ENCODE results near the gene ZNF286A.
"Not testable (repeated sequence)": the region's sequence is repeated elsewhere in the genome, so short reads cannot be mapped to it uniquely, and the experiment has no call there.

Gene ZNF286A

GRCh38 chr17:15733174-15733789 lies 33.7 kb downstream of the ZNF286A start:
- not testable (repeated sequence) for H3K9me3 ChIP-seq (ENCODE audit: control insufficient read depth, insufficient read depth, low read length); H3K36me3 ChIP-seq (ENCODE audit: insufficient read depth, low read length); H3K9ac ChIP-seq (ENCODE audit: low read depth, low read length); H3K4me1 ChIP-seq (ENCODE audit: insufficient read depth, low read length)

GRCh38 chr17:15736578-15736977 lies 37.0 kb downstream of the ZNF286A start:
- not testable (repeated sequence) for H3K9ac ChIP-seq (ENCODE audit: low read depth, low read length); H3K4me1 ChIP-seq (ENCODE audit: insufficient read depth, low read length); H3K9me3 ChIP-seq (ENCODE audit: control insufficient read depth, insufficient read depth, low read length); H3K36me3 ChIP-seq (ENCODE audit: insufficient read depth, low read length)

GRCh38 chr17:15738066-15738465 lies 38.5 kb downstream of the ZNF286A start:
- H3K9me3 ChIP-seq (ENCODE audit: control insufficient read depth, insufficient read depth, low read length): no peaks in the 10 kb centered on the region
- no peak overlapping the region for H3K9ac ChIP-seq (ENCODE audit: low read depth, low read length)
- no peaks in the 10 kb centered on the region for H3K36me3 ChIP-seq (ENCODE audit: insufficient read depth, low read length)
- no peaks in the 10 kb centered on the region for H3K4me1 ChIP-seq (ENCODE audit: insufficient read depth, low read length)

GRCh38 chr17:15739259-15739658 lies 39.7 kb downstream of the ZNF286A start:
- not testable (repeated sequence) for H3K9ac ChIP-seq (ENCODE audit: low read depth, low read length); H3K4me1 ChIP-seq (ENCODE audit: insufficient read depth, low read length); H3K9me3 ChIP-seq (ENCODE audit: control insufficient read depth, insufficient read depth, low read length); H3K36me3 ChIP-seq (ENCODE audit: insufficient read depth, low read length)

GRCh38 chr17:15740041-15740440 lies 40.5 kb downstream of the ZNF286A start:
- H3K9ac ChIP-seq (ENCODE audit: low read depth, low read length); H3K36me3 ChIP-seq (ENCODE audit: insufficient read depth, low read length); H3K9me3 ChIP-seq (ENCODE audit: control insufficient read depth, insufficient read depth, low read length); H3K4me1 ChIP-seq (ENCODE audit: insufficient read depth, low read length): not testable (repeated sequence)

GRCh38 chr17:15740570-15741120 lies 41.1 kb downstream of the ZNF286A start:
- Histone ChIP-seq H3K9ac (ENCODE audit: low read depth, low read length) (no peak overlapping the region), H3K36me3 (ENCODE audit: insufficient read depth, low read length) (no peaks in the 10 kb centered on the region)

GRCh38 chr17:15741624-15742023 lies 42.1 kb downstream of the ZNF286A start:
- H3K9me3 ChIP-seq (ENCODE audit: control insufficient read depth, insufficient read depth, low read length): peaks cover 3% of the 10 kb centered on the region; the same call in 1 of the 2 replicates
- H3K4me1 ChIP-seq (ENCODE audit: insufficient read depth, low read length): no peaks in the 10 kb centered on the region
- H3K9ac ChIP-seq (ENCODE audit: low read depth, low read length): no peak overlapping the region
- no peaks in the 10 kb centered on the region for H3K36me3 ChIP-seq (ENCODE audit: insufficient read depth, low read length)

More at GRCh38 chr17:15740570-15741120, 41.1 kb downstream of the ZNF286A start:
- Histone ChIP-seq H3K4me1 (ENCODE audit: insufficient read depth, low read length) (no peaks in the 10 kb centered on the region), H3K9me3 (ENCODE audit: control insufficient read depth, insufficient read depth, low read length) (no peaks in the 10 kb centered on the region)

GRCh38 chr17:15742051-15742795 lies 42.7 kb downstream of the ZNF286A start:
- H3K9me3 ChIP-seq (ENCODE audit: control insufficient read depth, insufficient read depth, low read length): peaks cover 9% of the 10 kb centered on the region; the same call in 1 of the 2 replicates
- no peaks in the 10 kb centered on the region for H3K4me1 ChIP-seq (ENCODE audit: insufficient read depth, low read length)
- H3K9ac ChIP-seq (ENCODE audit: low read depth, low read length): no peak overlapping the region

GRCh38 chr17:15742921-15743320 lies 43.4 kb downstream of the ZNF286A start:
- H3K9ac ChIP-seq (ENCODE audit: low read depth, low read length): no peak overlapping the region
- H3K36me3 ChIP-seq (ENCODE audit: insufficient read depth, low read length): no peaks in the 10 kb centered on the region
- no peaks in the 10 kb centered on the region for H3K4me1 ChIP-seq (ENCODE audit: insufficient read depth, low read length)
- H3K9me3 ChIP-seq (ENCODE audit: control insufficient read depth, insufficient read depth, low read length): peaks cover 9% of the 10 kb centered on the region; the same call in 1 of the 2 replicates

More at GRCh38 chr17:15742051-15742795, 42.7 kb downstream of the ZNF286A start:
- H3K36me3 ChIP-seq (ENCODE audit: insufficient read depth, low read length): no peaks in the 10 kb centered on the region

- no peak overlapping the region for H3K9ac ChIP-seq (ENCODE audit: low read depth, low read length)
- no peaks in the 10 kb centered on the region for H3K4me1 ChIP-seq (ENCODE audit: insufficient read depth, low read length)
- H3K36me3 ChIP-seq (ENCODE audit: insufficient read depth, low read length): no peaks in the 10 kb centered on the region
- peaks cover 9% of the 10 kb centered on the region; the same call in 1 of the 2 replicates for H3K9me3 ChIP-seq (ENCODE audit: control insufficient read depth, insufficient read depth, low read length)
These were observed 44.6 kb downstream of the ZNF286A start for GRCh38 chr17:15744074-15744676.

- H3K9me3 ChIP-seq (ENCODE audit: control insufficient read depth, insufficient read depth, low read length): peaks cover 9% of the 10 kb centered on the region; the same call in 1 of the 2 replicates
- H3K9ac ChIP-seq (ENCODE audit: low read depth, low read length): no peak overlapping the region
- H3K36me3 ChIP-seq (ENCODE audit: insufficient read depth, low read length): no peaks in the 10 kb centered on the region
- H3K4me1 ChIP-seq (ENCODE audit: insufficient read depth, low read length): no peaks in the 10 kb centered on the region
These were observed 45.3 kb downstream of the ZNF286A start for GRCh38 chr17:15744885-15745284.

- not testable (repeated sequence) for H3K36me3 ChIP-seq (ENCODE audit: insufficient read depth, low read length); H3K9ac ChIP-seq (ENCODE audit: low read depth, low read length); H3K9me3 ChIP-seq (ENCODE audit: control insufficient read depth, insufficient read depth, low read length); H3K4me1 ChIP-seq (ENCODE audit: insufficient read depth, low read length)
These were observed 49.9 kb downstream of the ZNF286A start for GRCh38 chr17:15749403-15749802.

- H3K36me3 ChIP-seq (ENCODE audit: insufficient read depth, low read length); H3K9me3 ChIP-seq (ENCODE audit: control insufficient read depth, insufficient read depth, low read length); H3K9ac ChIP-seq (ENCODE audit: low read depth, low read length); H3K4me1 ChIP-seq (ENCODE audit: insufficient read depth, low read length): not testable (repeated sequence)
These were observed 69.4 kb downstream of the ZNF286A start for GRCh38 chr17:15768865-15769533.

Measured in ES-I3 (cell line).